Hematopoietic multipotent progenitor cell (in vitro differentiated cells): ENCODE data around the gene SLC6A13. TPM values are rescaled to one million over a fixed set of nuclear protein-coding genes. Genes with fewer than 3 reads are reported as not detected.
"Not testable (repeated sequence)": the region's sequence is repeated elsewhere in the genome, so short reads cannot be mapped to it uniquely, and the experiment has no call there.

ENCODE experiments used
- DNase-seq, 3 donors: peaks; one replicate each; pipeline ENCODE4 v3.0.0-alpha.2; 2011 to 2015; ENCODE audit warnings: low read depth in 2 of 3, low spot score in 2 of 3
- total RNA-seq: library from RNA; depleted of rRNA; stranded (reverse); fragments of >200 nt; gene quantifications from one replicate; pipeline ENCODE4 v1.2.3, GENCODE V29; 2012

Gene SLC6A13
- total RNA-seq = 0.27 TPM

DNA sequence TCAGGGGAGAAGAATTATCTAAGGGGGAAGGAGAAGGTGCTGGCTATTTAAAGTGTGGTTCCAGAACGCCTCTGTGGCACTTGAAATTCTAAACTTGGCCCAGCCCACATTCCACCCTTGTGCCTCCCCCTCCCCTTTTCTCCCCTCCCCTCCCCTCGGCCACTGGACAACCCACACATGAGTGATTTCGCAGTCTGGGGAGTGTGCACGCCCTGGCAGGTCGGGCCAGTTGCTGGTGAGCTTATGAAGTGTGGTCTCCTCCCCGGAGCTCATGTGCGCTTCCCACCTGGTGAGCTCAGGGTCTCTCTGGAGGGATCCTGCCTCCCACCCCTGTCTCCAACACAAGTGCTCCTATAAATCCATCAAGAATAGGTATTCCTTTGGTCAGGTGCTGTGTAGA is at the start of gene SLC6A13:
TSS of gene SLC6A13 (minus strand) at position 20 of the 400 bp plus-strand sequence. CDS start 2,784 bp downstream, outside the sequence.
- DNase-seq = no peak

DNA sequence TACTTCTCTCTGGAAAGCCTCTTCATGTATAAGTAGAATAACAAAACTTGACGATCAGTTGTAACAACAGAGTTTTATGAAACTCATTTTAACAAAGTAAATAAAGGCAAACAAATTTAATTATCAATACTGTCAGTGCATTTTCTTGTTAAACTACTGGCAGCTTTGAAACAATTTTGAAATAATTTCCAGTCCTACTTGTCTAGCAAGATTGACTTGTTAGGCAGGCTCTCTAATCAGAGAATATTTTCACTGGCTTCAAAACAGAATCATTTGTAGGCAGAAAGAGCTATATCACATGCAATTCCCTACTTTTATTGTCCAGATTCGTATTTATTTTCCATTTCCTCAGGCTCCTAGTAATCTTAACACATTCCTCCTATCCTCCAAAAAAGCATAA is 45.9 kb upstream of the SLC6A13 start:
- DNase-seq = no peak

- no peak for DNase-seq
These were observed 44.8 kb upstream of the SLC6A13 start for GRCh38 chr12:307406-307805.

DNA sequence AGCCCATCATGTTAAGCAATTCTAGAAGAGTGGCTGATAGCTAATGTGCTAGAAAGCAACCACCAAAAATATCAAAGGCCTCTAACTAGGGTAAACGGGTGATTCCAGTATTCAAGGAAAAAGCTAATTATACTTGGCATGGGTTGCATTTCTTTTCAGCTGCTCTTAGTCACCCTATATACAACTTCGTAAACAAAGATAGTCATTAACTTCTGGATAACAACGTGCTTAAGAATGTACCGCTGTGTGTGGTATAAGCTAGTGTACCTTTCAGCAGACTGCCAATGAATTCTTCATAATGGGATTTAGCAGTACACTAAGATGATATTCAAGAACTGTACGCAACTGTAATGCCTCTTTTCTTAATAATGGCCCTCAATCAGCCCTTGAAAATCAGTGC is 42.2 kb upstream of the SLC6A13 start:
- no peak for DNase-seq

DNA sequence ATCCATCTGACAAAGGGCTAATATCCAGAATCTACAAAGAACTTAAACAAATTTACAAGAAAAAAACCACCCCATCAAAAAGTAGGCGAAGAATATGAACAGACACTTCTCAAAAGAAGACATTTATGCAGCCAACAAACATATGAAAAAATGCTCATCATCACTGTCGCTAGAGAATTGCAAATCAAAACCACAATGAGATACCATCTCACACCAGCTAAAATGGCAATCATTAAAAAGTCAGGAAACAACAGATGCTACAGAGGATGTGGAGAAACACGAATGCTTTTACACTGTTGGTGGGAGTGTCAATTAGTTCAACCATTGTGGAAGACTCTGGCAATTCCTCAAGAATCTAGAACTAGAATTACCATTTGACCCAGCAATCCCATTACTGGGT is 40.1 kb upstream of the SLC6A13 start:
- DNase-seq = not testable (repeated sequence)

DNA sequence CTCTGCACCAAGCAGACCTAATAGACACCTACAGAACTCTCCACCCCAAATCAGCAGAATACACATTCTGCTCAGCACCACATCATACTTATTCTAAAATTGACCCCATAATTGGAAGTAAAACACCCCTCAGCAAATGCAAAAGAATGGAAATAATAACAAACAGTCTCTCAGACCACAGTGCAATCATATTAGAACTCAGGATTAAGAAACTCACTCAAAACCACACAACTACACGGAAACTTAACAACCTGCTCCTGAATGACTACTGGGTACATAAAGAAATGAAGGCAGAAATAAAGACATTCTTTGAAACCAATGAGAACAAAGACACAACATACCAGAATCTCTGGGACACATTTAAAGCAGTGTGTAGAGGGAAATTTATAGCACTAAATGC is 37.5 kb upstream of the SLC6A13 start:
- not testable (repeated sequence) for DNase-seq

GRCh38 chr12:299511-299910 is 36.9 kb upstream of the SLC6A13 start:
- not testable (repeated sequence) for DNase-seq

GRCh38 chr12:298059-298458 is 35.4 kb upstream of the SLC6A13 start:
- DNase-seq = not testable (repeated sequence)

GRCh38 chr12:295132-295531 is 32.5 kb upstream of the SLC6A13 start:
- no peak for DNase-seq

DNA sequence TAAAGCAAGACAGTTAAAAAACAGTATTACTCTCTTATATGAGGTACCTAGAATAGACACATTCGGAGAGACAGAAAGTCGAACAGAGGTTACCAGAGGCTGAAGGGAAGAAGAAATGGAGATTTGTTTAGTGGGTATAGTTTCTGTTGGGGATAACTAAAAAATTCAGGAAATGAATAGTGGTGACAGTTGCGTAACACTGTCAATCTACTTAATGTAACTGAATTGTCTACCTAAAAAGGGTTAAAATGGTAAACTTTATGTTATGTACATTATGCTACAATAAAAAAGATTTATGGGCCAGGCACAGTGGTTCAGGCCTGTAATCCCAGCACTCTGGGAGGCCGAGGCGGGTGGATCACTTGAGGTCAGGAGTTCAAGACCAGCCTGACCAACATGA is 30.6 kb upstream of the SLC6A13 start:
- no peak for DNase-seq

GRCh38 chr12:292186-292585 is 29.6 kb upstream of the SLC6A13 start:
- DNase-seq = no peak

GRCh38 chr12:291153-291723 is 28.6 kb upstream of the SLC6A13 start:
- no peak for DNase-seq

- no peak for DNase-seq
These were observed 26.1 kb upstream of the SLC6A13 start for GRCh38 chr12:288687-289086.

DNA sequence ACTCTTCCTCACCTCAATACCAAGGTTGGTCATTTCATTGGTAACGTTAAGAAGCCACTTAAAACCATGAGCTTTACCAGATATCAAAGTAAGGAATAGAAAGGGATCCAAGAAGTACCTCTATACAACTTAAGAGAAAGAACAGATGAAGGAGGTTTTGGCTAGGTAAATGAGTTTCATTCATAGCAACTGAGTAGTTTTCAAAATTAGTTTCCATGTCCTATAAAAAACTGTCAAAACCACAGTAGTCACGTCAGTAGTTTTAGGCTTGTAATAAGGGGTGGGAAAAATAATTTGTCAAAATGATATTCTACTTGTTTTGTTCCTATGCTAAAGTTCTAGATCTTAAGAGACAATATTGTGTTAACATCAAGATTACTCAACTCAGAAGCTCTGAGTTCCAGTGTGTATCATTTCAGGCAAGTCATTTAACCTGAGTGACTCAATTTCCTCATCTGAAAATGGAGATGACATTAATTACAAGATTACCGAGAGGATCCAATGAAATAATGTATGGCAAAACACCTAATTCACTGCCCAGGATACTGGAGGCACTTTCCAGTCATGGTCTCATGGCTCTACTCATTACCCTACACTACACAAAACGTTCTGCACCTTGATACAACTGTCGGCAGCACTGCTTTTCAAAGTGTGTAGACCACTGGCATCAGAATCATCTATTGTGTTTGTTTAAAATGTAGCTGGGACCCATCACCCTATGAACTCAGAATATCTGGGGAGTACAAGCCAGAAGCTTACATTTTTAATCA is 24.1 kb upstream of the SLC6A13 start:
- no peak for DNase-seq

DNA sequence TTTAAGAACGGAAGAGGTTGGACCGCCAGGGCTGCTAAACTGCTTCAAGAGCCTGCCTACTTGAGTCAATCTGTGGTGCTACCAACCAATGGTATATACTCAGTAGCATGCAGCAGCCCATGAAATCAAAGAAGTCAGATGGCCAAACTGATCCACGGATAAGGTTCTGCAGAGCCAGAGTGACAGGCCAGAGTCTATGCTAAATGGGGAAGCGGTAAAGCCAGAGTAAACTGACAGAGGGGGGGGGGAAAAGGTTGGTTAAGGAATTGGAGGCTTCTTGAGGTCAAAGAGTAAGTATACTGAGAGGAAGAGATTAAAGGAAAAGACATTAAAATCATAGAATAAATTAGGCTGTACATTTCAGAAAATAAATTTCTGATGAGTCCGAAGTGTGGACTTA is 15.4 kb upstream of the SLC6A13 start:
- DNase-seq = no peak

GRCh38 chr12:275812-276211 is 13.2 kb upstream of the SLC6A13 start:
- no peak for DNase-seq

GRCh38 chr12:273382-273781 is 10.7 kb upstream of the SLC6A13 start:
- no peak for DNase-seq

GRCh38 chr12:272942-273341 is 10.3 kb upstream of the SLC6A13 start:
- no peak for DNase-seq

GRCh38 chr12:271161-271560 is 8.5 kb upstream of the SLC6A13 start:
- no peak for DNase-seq

- DNase-seq = no peak
These were observed 6.6 kb upstream of the SLC6A13 start for GRCh38 chr12:269191-269590.

DNA sequence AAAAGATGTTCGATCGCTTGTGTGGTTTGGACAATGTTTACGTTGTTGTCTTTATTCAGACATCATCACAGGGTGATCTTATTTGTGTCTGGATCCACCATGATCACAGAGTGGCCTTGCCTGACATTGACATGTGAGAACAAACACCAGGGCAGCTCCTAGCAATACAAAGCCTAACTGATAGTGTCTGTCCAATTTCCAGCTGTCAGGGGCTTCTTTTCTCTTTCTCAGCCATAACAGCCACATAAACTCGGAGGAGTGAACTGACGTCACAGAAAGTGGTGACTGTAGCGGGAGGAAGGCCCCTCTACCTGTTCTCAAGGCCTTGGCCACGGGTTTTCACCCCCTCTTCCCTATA is 5.8 kb upstream of the SLC6A13 start:
- DNase-seq = no peak
